Heart left ventricle (tissue), 16 donors: Measurements from ENCODE around the gene ACVRL1. TPM values are rescaled to one million over a fixed set of nuclear protein-coding genes. Genes with fewer than 3 reads are reported as not detected.
A peak's percentile ranks its signal among the peaks of the same experiment; 100 is the strongest.

ENCODE experiments used
- ATAC-seq, 4 donors: fragments of 200-7000 bp; cut with Tn5 transposase; one replicate each; pipeline ENCODE4 v1.9.1; 2020 to 2022; ENCODE audit warnings: moderate library complexity in 4 of 4, mild to moderate bottlenecking in 3 of 4, moderate number of reproducible peaks in 1 of 4
- DNase-seq, 5 donors: peaks; one replicate each; pipeline ENCODE4 v3.0.0-alpha.2; 2020
- H3K27ac ChIP-seq, 12 donors: fragments of 200-600 bp; sonication (generic) in 4 of 12; one replicate each; pipeline versions ENCODE4 v1.5.0 to v1.8.0; 2016 to 2022; ENCODE audit warnings: mild to moderate bottlenecking in 2 of 12
- H3K27me3 ChIP-seq, 9 donors: fragments of 200-600 bp; sonication (generic) in 2 of 9; one replicate each; pipeline versions ENCODE4 v1.5.1 to v1.8.0; 2016 to 2022; ENCODE audit warnings: mild to moderate bottlenecking in 3 of 9
- H3K36me3 ChIP-seq, 9 donors: fragments of 200-600 bp; sonication (generic) in 2 of 9; one replicate each; pipeline versions ENCODE4 v1.5.0 to v1.8.0; 2018 to 2022; ENCODE audit warnings: mild to moderate bottlenecking in 2 of 9
- H3K4me1 ChIP-seq, 12 donors: fragments of 200-600 bp; sonication (generic) in 4 of 12; one replicate each; pipeline versions ENCODE4 v1.5.0 to v1.8.0; 2016 to 2022; ENCODE audit warnings: mild to moderate bottlenecking in 3 of 12
- H3K4me3 ChIP-seq, 12 donors: fragments of 200-600 bp; sonication (generic) in 4 of 12; one replicate each; pipeline versions ENCODE4 v1.5.0 to v1.8.0; 2017 to 2022; ENCODE audit warnings: mild to moderate bottlenecking in 9 of 12, moderate library complexity in 4 of 12
- H3K9me3 ChIP-seq, 12 donors: fragments of 200-600 bp; sonication (generic) in 4 of 12; one replicate each; pipeline versions ENCODE4 v1.5.0 to v1.8.0; 2016 to 2022; ENCODE audit warnings: mild to moderate bottlenecking in 1 of 12
- POLR2A ChIP-seq, 2 donors: fragments of 450-650 bp; IDR thresholded peaks; one replicate each; pipeline ENCODE4 v1.6.1; 2017; ENCODE audit warnings: antibody characterized with exemption in 2 of 2, mild to moderate bottlenecking in 2 of 2, moderate library complexity in 2 of 2
- WGBS, 4 donors: extraction: QIAGEN DNeasy Blood & Tissue Kit in 2 of 4; methylation state at CpG; one replicate each; pipeline versions ENCODE4 v1.1.5 to v1.1.7; 2013 to 2018; 5-methylcytosine and 5-hydroxymethylcytosine counted together
- intact Hi-C, 10 donors: fragments of 100-400 bp; cut with DNase I; formaldehyde crosslinking; loops; one replicate each; pipeline versions ENCODE4 v1.11.1 to v1.14.2; 2022
- polyA plus RNA-seq, 2 donors: library from polyadenylated mRNA; stranded (reverse); fragments of 200-250 nt; gene quantifications; one replicate each; pipeline ENCODE4 v1.2.3, GENCODE V29; 2013
- total RNA-seq, 9 donors: library from RNA; depleted of rRNA in 2 of 9; stranded (reverse); fragments of >200 nt in 2 of 9; fragmentation: NEBNext Ultra II Directional in 3 of 9; extraction: Animal tissue kit (Norgen Biotek cat#: 25700) in 3 of 9; gene quantifications; one replicate each; pipeline versions ENCODE4 v1.1.0 to v1.2.4, GENCODE V29; 2016 to 2023
- TF ChIP-seq, protein P1 (sequence below), 12 donors: fragments of 200-600 bp; sonication (generic) in 4 of 12; IDR thresholded peaks; one replicate each; pipeline versions ENCODE4 v1.5.0 to v1.8.0; 2018 to 2022; ENCODE audit warnings: antibody characterized with exemption in 12 of 12, mild to moderate bottlenecking in 5 of 12
- donor health status: ischemic (EF 13 %, LVEDD 7.1; RV severe dilation, severe dysfunction).
- donor health status: healthy with polysubstance abuse.
- donor health status: DM: no; HTN: yes; CAD: no.
- donor health status: DM: no; HTN: no; CAD: no.
- donor health status: ischemic (EF 25% LVEDD 6.9; RV normal size, moderate dysfunction).
- donor health status: ischemic (EF 25% LVEDD 5.7; RV mildly dilated, moderate dysfunction).
- donor health status: healthy.
- donor health status: DM: yes; HTN: yes; CAD: no.
- donor health status: ischemic (EF 35%, LVEDD 5.7; RV mildly dilated, moderate dysfunction).
- donor health status: nonischemic (EF 11% LVEDD 7.7; RV severe dilation, severe dysfunction).
- donor health status: DM: yes; HTN: yes; CAD: no.
- donor health status: PGD.
- donor health status: ischemic (EF 29% LVEDD 5.4; RV normal size, mild dysfunction).
- donor health status: nonischemic (EF 23%, LVEDD 6.1; RV moderate dilation, normal function).

ACVRL1 gene
- total and polyA plus RNA-seq, 11 donors, result 20.5 to 116 (median 33.4) TPM

- H3K36me3 ChIP-seq, result no peaks in the 10 kb centered on the region
- H3K27me3 ChIP-seq, result no peaks in the 10 kb centered on the region
- ATAC-seq (no peak), DNase-seq (no peak)
- intact Hi-C loops, result no loop called here
- TF ChIP-seq, protein P1, sequence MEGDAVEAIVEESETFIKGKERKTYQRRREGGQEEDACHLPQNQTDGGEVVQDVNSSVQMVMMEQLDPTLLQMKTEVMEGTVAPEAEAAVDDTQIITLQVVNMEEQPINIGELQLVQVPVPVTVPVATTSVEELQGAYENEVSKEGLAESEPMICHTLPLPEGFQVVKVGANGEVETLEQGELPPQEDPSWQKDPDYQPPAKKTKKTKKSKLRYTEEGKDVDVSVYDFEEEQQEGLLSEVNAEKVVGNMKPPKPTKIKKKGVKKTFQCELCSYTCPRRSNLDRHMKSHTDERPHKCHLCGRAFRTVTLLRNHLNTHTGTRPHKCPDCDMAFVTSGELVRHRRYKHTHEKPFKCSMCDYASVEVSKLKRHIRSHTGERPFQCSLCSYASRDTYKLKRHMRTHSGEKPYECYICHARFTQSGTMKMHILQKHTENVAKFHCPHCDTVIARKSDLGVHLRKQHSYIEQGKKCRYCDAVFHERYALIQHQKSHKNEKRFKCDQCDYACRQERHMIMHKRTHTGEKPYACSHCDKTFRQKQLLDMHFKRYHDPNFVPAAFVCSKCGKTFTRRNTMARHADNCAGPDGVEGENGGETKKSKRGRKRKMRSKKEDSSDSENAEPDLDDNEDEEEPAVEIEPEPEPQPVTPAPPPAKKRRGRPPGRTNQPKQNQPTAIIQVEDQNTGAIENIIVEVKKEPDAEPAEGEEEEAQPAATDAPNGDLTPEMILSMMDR (IDR thresholded peaks at IDR 0.05), result no peak
- TF ChIP-seq POLR2A (IDR thresholded peaks at IDR 0.05), result no peak
- H3K27ac ChIP-seq, result no peak overlapping the region
- H3K4me1 ChIP-seq, result peaks cover 0 to 15% (median 9%) of the 10 kb centered on the region in 12 donors
- no peaks in the 10 kb centered on the region for H3K9me3 ChIP-seq
- 58 to 83% (median 78%) methylated on average over 2 of the region's 2 CpGs for WGBS, 4 donors
- H3K4me3 ChIP-seq, result no peak overlapping the region
These were observed 30.6 kb downstream of the ACVRL1 start for GRCh38 chr12:51937926-51938325.

- ATAC-seq (no peak), DNase-seq (no peak)
- no peak overlapping the region for H3K4me3 ChIP-seq
- WGBS, 4 donors, result 97 to 100% (median 97%) methylated on average over 5 to 6 of the region's 6 CpGs
- peaks cover 0 to 3% (median 0%) of the 10 kb centered on the region in 12 donors for H3K9me3 ChIP-seq
- peaks cover 0 to 15% (median 9%) of the 10 kb centered on the region in 12 donors for H3K4me1 ChIP-seq
- H3K36me3 ChIP-seq, result no peaks in the 10 kb centered on the region
- no peaks in the 10 kb centered on the region for H3K27me3 ChIP-seq
- intact Hi-C loops, result no loop called here
- H3K27ac ChIP-seq, result no peak overlapping the region
- TF ChIP-seq, protein P1 (IDR thresholded peaks at IDR 0.05), result no peak
- TF ChIP-seq POLR2A (IDR thresholded peaks at IDR 0.05), result no peak
These were observed 31.4 kb downstream of the ACVRL1 start for GRCh38 chr12:51938726-51939125.

DNA sequence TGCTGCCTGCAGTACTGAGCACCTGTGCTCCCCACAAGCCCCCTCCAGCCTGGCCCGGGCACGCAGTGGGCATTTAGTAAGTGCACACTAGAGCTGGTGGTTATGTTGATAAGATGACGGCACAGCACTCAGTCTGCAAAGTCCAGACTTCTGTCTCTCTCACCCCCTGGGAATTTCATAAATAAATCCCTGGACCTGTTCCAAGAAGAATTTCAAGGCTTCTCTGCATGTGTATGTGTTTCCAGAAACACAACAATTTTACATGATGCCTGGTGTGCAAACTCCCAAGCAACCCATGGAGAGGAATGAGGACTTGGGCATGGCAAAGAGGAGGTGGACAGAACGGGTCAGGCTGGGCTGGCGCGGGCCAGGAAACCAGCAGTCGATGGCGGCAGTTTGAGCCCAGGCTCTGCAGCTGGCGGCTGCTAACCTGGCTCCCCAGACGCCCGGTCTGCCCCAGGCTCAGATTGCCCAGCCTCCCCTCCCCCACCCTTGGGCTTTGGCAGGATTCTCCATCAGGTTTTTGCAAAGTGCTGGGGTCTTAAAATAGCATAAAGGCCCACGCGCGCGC lies 33.8 kb downstream of the ACVRL1 start:
- H3K27ac ChIP-seq, result no peak overlapping the region
- H3K9me3 ChIP-seq, result peaks cover 0 to 21% (median 8%) of the 10 kb centered on the region in 12 donors
- intact Hi-C loops, result no loop called here
- H3K4me3 ChIP-seq, result no peak overlapping the region
- no peak for TF ChIP-seq POLR2A (IDR thresholded peaks at IDR 0.05)
- TF ChIP-seq, protein P1 (IDR thresholded peaks at IDR 0.05), result no peak
- peaks cover 0 to 15% (median 9%) of the 10 kb centered on the region in 12 donors for H3K4me1 ChIP-seq
- DNase-seq, result no peak
- 14 to 29% (median 22%) methylated on average over 14 to 15 of the region's 15 CpGs for WGBS, 4 donors
- no peaks in the 10 kb centered on the region for H3K36me3 ChIP-seq
- no peaks in the 10 kb centered on the region for H3K27me3 ChIP-seq
- peak; percentile 29 to 71 (median 58) for ATAC-seq

DNA sequence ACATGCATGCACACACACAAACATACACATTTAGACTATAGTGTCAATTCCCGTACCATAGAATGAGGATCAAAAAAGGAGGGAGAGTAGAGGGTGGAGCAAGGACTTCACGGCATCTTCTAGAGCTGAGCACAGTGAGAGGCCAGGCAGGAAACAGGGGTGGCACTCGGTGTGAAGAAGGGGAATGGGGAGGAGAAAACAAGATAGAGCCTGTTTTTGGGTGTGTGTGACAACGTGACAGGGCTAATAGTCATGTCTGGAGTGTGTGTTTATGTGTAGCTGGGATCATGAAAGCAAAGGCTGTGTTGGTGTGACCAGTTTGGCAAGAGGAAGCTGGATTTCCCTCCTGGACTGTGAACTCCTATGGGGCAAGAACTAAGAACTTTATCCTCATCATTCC lies 34.3 kb downstream of the ACVRL1 start:
- WGBS, 4 donors, result 24 to 43% (median 29%) methylated on average over 4 of the region's 4 CpGs
- no peak for TF ChIP-seq POLR2A (IDR thresholded peaks at IDR 0.05)
- TF ChIP-seq, protein P1 (IDR thresholded peaks at IDR 0.05), result no peak
- Histone ChIP-seq H3K27ac (no peak overlapping the region), H3K4me1 (peaks cover 0 to 15% (median 9%) of the 10 kb centered on the region in 12 donors), H3K9me3 (peaks cover 0 to 21% (median 8%) of the 10 kb centered on the region in 12 donors), H3K36me3 (no peaks in the 10 kb centered on the region), H3K4me3 (no peak overlapping the region), H3K27me3 (no peaks in the 10 kb centered on the region)
- intact Hi-C loops, result no loop called here
- peak in 3 of 4 donors; percentile 16 to 20 (median 18) for ATAC-seq
- DNase-seq, result no peak
